Erythroblast (primary cell): ENCODE results near the gene L3MBTL2.

Experiments
- GATA1 ChIP-seq: IDR thresholded peaks from 2 replicates; pipeline ENCODE4 v1.6.1; 2011; ENCODE audit warnings: low read depth, mild to moderate bottlenecking, control low read depth, low read length, moderate library complexity
- POLR2A ChIP-seq: IDR thresholded peaks from 2 replicates; pipeline ENCODE4 v1.6.1; 2011; ENCODE audit warnings: mild to moderate bottlenecking, low read length

DNA sequence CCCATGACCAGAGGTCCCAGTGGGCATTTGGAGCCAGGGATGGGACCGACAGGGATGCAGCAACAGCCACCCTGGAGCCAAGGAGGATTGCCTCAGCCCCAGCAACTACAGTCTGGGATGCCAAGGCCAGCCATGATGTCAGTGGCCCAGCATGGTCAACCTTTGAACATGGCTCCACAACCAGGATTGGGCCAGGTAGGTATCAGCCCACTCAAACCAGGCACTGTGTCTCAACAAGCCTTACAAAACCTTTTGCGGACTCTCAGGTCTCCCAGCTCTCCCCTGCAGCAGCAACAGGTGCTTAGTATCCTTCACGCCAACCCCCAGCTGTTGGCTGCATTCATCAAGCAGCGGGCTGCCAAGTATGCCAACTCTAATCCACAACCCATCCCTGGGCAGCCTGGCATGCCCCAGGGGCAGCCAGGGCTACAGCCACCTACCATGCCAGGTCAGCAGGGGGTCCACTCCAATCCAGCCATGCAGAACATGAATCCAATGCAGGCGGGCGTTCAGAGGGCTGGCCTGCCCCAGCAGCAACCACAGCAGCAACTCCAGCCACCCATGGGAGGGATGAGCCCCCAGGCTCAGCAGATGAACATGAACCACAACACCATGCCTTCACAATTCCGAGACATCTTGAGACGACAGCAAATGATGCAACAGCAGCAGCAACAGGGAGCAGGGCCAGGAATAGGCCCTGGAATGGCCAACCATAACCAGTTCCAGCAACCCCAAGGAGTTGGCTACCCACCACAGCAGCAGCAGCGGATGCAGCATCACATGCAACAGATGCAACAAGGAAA, 27.3 kb upstream of the L3MBTL2 start:
- TF ChIP-seq POLR2A, result no peak
- TF ChIP-seq GATA1, result no peak
